Gastroesophageal sphincter (tissue), 3 donors: ENCODE data around the gene PLEKHD1.

ENCODE experiments used
- CTCF ChIP-seq, 4 experiments: fragments of 200-600 bp in 2 of 4; fragments of 450-650 bp in 2 of 4; sonication (generic) in 1 of 4; IDR thresholded peaks; one replicate each; pipeline ENCODE4 v1.5.1; 2017 to 2019; ENCODE audit warnings: antibody characterized with exemption in 4 of 4, mild to moderate bottlenecking in 2 of 4, moderate library complexity in 2 of 4
- POLR2A ChIP-seq, 2 donors: fragments of 450-650 bp; IDR thresholded peaks; one replicate each; pipeline ENCODE4 v1.6.1; 2017; ENCODE audit warnings: antibody characterized with exemption in 2 of 2, mild to moderate bottlenecking in 2 of 2, moderate library complexity in 1 of 2

GRCh38 chr14:69530095-69530494 is 45.6 kb downstream of the PLEKHD1 start:
- TF ChIP-seq CTCF (IDR thresholded peaks at IDR 0.05) (no peak), POLR2A (IDR thresholded peaks at IDR 0.05) (no peak)
